ENCODE measurements around the gene B3GNT2.

Gene B3GNT2

DNA sequence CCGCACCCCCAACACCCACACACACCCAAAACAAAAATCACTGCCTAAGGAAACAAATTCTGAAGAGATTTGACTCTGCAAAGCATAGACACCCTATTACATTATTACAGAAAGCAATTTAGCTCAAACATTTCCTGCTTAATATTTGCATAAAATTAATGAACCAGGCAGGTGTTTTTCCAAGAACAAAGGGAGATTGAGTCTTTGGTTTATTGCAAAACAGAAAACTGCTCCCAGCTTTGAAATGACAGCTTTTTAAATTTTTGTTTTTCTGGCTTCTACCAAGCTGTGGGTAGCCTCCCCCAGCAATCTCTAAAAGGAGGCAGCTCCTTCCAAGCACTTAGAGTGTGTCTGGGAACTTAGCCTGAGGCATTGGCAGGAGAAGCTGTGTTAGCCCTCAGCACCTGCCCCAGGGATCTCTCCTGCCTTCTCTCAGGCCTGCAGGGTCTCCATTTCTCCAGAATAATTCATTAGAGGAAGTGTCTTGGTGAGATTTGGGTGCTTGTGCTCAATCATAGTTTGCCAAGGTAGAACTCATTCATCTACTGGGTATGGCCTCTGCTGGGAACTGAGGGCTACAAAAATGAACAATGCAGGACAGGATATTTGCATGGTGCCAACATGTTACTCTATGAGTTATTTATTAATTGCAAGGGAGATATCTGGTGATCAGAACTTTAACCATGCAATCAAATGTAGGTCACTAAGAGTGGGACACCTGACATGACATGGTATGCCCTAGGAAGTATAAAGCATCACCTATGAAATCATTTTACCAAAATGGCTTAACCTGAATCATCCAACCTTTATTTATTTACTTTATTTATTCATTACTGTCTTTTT is 58.7 kb downstream of the B3GNT2 start:
- no peak for DNase-seq (ENCODE audit: low read depth)
- no peak overlapping the region for H3K4me3 ChIP-seq (ENCODE audit: low read depth, low read length)
- TF ChIP-seq, protein P1, sequence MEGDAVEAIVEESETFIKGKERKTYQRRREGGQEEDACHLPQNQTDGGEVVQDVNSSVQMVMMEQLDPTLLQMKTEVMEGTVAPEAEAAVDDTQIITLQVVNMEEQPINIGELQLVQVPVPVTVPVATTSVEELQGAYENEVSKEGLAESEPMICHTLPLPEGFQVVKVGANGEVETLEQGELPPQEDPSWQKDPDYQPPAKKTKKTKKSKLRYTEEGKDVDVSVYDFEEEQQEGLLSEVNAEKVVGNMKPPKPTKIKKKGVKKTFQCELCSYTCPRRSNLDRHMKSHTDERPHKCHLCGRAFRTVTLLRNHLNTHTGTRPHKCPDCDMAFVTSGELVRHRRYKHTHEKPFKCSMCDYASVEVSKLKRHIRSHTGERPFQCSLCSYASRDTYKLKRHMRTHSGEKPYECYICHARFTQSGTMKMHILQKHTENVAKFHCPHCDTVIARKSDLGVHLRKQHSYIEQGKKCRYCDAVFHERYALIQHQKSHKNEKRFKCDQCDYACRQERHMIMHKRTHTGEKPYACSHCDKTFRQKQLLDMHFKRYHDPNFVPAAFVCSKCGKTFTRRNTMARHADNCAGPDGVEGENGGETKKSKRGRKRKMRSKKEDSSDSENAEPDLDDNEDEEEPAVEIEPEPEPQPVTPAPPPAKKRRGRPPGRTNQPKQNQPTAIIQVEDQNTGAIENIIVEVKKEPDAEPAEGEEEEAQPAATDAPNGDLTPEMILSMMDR (conservative IDR thresholded peaks at IDR 0.05; ENCODE audit: low read depth, low read length) = no peak

DNA sequence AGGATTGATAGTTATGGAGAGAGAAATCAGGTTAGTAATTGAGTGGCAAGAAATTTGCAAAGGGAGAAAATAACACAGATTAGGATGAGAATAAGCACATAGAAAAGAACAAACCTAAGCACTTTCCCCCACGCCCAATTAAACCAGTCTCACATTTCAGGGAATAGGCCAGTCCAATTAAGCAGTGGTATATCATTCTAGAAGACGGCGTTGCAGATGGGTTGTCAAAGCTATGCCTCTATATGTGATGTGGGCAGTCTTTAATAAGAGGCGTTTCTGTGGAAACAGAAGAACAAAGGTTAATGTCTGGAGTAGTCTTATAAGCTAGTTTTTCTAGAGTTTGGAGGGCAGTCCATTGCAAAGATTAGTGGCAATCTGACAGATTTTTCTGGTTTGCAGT is 61.6 kb downstream of the B3GNT2 start:
- no peak overlapping the region for H3K4me3 ChIP-seq (ENCODE audit: low read depth, low read length)
- DNase-seq (ENCODE audit: low read depth) = no peak
- TF ChIP-seq, protein P1 (conservative IDR thresholded peaks at IDR 0.05; ENCODE audit: low read depth, low read length) = no peak

DNA sequence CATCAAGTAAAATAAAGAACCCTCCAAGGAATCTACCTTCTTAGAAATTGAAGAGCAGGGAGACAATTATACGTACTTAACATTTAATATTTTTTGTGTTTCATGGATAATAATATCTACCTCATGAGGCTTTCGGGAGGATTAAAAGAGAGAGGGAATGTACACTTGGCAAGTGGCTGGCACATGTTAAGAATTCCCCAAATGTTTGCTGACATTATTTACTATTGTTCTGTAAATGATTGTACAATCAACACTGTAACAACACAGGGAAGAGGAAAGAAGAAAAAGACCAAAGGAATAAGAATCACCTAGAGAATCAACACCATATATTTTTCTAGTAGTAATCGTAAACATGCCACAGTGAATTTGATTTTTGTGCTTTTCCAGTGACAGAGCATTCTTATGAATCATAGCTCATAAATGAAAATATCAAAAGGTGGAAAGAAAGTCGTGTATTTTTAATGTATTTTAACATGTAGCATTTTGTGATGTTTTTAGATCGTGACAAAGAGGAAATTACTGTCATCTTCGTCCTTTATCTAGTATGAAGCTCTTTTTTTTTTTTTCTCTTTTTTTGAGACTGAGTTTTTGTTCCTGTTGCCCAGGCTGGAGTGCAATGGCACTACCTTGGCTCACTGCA is 67.3 kb downstream of the B3GNT2 start:
- DNase-seq (ENCODE audit: low read depth) = no peak
- H3K4me3 ChIP-seq (ENCODE audit: low read depth, low read length) = no peak overlapping the region
- TF ChIP-seq, protein P1 (conservative IDR thresholded peaks at IDR 0.05; ENCODE audit: low read depth, low read length) = no peak

DNA sequence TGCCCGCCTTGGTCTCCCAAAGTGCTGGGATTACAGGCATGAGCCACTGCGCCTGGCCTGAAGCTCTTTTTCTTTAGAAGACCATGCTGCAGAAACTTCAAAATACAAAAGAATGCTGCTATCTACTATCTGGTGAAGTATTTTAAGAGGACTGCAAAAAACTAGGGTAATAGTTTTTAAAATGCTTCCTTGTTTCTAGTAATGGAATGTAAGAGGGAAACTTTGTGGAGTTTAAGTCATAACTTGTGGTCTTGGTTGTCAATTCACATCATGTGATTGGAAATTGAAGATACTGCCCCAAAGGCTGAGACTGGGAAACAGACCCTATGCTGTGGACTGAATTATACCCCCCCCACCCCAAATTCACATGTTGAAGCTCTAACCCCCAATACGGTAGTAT is 68.3 kb downstream of the B3GNT2 start:
- no peak overlapping the region for H3K4me3 ChIP-seq (ENCODE audit: low read depth, low read length)
- DNase-seq (ENCODE audit: low read depth) = no peak
- TF ChIP-seq, protein P1 (conservative IDR thresholded peaks at IDR 0.05; ENCODE audit: low read depth, low read length) = no peak

DNA sequence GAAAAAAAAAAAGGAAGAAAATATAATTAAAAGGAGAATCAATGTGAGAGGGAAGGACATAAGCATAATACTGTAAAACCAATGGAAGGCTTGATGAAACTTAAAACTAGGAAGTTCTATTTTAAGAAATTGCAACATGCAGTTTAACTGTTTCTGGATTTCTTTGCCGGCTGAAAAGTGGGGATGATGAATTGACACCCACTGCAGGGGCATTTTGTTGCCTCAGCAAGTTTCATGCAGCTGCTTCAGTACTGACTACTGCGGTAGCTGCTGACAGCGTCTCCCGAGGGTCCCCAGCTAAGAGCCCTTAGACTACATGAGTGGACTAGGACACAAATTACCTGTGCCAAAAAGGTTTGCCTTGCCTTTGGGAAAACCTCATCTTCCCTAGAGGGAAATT is 69.2 kb downstream of the B3GNT2 start:
- H3K4me3 ChIP-seq (ENCODE audit: low read depth, low read length) = no peak overlapping the region
- DNase-seq (ENCODE audit: low read depth) = no peak
- TF ChIP-seq, protein P1 (conservative IDR thresholded peaks at IDR 0.05; ENCODE audit: low read depth, low read length) = no peak

DNA sequence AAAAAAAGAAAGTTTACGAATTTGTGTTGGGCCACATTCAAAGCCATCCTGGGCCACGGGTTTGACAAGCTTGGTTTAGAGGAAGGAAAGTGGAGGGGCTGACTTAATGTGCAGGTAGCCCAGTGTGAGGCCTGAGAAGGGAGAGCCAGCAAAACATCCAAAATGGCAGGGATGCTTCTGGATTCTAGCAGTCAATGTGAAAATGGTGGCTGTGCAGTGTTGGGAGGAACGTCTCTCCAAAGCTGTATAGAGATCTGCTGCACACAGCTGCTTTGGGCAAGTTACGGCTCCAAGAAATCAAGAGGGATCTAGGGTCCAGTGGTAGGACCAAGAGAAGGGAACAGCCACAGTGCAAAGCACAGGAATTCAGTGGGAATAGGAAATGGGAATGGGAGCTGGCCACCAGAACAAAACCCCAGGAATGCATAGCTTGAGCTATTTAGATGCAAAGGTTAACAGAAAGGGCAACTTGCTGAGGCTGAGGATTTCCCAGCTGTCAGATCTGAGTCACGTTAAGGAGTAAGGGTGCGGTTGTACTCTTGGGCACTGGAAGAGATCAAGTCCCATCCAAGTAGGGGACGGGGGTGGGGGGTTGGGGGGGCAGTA is 70.6 kb downstream of the B3GNT2 start:
- peak; percentile 78 for DNase-seq (ENCODE audit: low read depth)
- TF ChIP-seq, protein P1 (conservative IDR thresholded peaks at IDR 0.05; ENCODE audit: low read depth, low read length) = no peak
- no peak overlapping the region for H3K4me3 ChIP-seq (ENCODE audit: low read depth, low read length)

All from choroid plexus epithelial cell (primary cell).